Activated T-cell treated with anti-CD3 and anti-CD28 coated beads for 1 hour (primary cell): Measurements from ENCODE around the gene EVC.
"Not testable (repeated sequence)": the region's sequence is repeated elsewhere in the genome, so short reads cannot be mapped to it uniquely, and the experiment has no call there.

Source experiments
- DNase-seq: peaks from one replicate; pipeline ENCODE4 v3.0.0-alpha.2; 2020; ENCODE audit warnings: low read depth

Gene EVC

DNA sequence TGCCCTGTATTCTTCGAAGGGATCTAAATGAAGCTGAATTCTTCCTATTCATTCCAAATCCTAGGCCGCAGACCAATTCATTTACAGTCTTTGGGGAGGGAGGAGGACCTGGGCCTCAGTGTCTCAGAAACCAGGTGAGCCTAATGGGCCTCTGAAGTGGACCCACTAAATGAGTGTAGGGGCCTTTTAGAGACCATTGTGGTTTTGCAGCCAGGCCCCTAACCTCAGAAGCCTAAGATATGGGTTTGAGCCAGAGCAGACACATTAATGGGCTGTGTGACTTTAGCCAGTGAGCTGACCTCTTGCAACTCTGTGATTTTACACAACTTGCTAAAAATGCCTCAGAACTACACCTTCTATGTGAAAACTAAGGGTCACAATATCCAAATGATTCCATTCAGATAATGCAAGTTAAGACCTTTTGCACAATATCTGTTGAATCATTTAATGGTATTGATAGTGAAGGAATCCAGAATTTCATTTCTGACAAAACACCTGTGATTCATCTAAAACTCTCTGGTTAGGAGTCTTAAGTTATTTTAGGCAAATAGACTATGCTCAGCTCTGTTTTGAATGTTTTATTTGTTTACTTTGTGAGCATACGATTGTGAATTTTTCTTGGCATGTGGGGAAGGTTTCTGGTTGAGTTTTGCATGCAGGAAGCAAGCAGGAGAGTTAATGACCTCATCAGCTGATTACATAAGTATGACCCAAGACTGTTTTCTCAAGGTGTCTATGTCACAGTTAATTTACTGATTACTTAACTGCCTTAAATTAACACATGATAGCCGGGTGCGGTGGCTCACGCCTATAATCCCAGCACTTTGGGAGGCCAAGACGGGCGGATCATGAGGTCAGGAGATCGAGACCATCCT is 75.0 kb downstream of the EVC start:
- no peak for DNase-seq

DNA sequence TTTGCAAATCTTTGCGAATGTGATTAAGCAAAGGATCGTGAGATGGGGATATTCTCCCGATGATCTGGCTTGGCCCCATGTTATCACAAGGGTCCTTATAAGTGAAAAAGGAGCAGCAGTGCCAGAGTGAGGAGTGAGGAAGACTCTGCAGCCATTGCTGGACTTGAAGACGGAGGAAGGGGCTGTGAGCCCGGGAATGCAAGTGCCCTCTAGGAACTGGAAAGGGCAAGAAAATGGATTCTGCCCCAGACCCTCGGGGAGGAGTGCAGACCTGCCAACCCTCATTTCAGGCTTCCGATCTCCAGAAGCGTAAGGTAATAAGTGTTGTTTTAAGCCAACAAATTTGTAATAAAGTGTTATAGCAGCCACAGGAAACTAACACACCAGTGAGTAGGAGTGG is 76.3 kb downstream of the EVC start:
- DNase-seq: no peak

DNA sequence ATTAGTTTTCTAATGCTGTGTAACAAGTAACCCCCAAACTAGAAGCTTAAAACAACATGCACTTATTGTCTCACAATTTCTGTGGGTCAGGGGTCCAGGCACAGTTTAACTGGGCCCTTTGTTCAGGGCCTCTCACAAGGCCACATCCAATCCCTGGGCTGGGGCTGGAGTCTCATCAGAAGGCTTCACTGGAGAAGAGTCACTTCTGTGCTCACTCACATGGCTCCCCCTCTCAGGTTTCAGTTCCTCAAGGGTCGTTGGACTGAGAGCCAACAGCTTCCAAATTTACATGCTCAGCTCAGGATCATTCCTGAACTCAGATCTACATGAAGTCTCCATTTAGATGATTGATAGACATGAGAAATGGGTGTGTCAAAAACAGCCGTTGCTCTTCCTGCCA is 77.1 kb downstream of the EVC start:
- no peak for DNase-seq

DNA sequence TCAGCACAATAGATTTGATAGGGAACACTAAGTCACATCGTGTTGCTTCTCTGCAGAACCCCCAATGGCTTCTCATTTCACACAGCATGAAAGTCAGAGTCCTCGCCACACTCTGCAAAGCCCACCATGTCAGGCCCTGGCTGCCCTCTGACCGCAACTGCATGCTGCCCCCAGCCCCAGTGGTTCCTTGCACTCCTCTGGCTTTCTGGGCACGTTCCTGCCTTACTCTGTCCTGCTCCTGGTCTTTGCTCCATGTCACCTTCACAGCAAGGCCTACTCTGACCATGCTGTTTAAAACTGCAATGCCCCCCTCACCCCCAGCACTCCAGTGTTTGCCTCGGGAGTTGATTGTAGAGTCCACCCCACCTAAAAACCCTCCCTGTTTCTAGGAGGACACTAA is 78.1 kb downstream of the EVC start:
- DNase-seq: no peak

DNA sequence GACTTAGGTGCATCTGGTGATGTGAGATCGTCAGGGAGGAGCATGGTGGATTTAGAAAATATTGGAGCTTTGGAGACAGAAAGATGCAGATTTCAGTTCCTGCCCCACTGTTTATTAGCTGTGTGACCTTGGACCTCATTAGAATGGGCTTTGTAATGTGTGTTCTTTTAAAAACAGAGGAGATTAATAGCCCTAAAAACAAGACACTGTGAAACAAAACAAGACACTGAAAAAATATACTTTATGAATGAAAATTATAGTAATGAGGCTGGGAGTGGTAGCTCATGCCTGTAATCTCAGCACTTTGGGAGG is 79.5 kb downstream of the EVC start:
- DNase-seq: no peak

DNA sequence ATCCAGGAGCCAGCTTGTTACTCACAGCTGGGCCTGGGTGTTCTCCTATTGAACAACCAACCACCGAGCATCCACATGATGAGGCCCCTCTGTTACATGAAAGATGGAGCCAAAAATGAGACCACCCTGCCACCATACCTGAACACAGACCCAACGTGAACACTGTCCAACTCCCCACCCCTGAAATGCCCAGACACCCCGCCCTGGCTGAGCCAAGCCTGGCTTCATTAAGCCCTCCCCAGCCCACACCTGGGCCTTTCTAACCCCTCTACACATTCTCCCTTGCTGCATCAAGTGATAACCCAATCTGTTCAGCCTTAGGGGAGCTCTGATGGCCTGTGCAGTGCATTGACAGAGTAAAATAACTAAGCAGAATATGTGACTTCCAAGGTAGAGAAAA is 80.7 kb downstream of the EVC start:
- DNase-seq: no peak

DNA sequence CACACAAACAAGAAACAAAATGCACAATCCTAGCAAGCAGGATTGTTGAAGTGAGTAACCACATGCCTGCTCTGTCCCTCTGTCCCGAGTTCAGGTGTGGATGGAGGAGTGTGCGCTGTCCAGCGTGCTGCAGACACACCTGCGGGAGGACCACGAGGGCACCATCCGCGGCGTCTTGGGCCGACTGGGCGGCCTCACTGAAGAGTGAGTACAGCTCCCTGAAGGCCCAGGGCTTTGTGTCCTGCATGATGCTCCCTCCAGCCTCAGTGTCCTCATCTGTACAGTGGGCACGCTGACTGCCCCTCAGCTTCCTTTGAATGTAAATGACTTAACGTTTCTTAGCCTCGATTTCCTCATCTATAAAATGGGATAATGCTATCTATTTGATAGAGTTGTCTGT is 82.5 kb downstream of the EVC start:
- DNase-seq: no peak

DNA sequence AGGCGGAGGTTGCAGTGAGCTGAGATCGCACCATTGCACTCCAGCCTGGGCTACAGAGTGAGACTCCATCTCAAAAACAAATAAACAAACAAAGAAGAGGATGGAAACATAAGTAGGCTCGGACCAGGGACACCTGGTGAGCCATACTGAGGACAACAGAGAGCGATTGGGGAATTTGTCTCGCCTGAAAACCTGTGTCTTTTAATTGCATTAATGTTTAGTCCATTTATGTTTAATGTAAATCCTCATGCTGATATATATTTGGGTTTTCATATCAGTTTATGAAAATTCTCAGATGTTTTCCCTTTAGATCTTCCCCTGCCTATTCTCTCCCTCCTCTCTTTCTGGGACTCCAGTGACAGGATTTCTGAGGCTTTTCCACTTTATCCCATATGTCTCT is 84.6 kb downstream of the EVC start:
- no peak for DNase-seq

DNA sequence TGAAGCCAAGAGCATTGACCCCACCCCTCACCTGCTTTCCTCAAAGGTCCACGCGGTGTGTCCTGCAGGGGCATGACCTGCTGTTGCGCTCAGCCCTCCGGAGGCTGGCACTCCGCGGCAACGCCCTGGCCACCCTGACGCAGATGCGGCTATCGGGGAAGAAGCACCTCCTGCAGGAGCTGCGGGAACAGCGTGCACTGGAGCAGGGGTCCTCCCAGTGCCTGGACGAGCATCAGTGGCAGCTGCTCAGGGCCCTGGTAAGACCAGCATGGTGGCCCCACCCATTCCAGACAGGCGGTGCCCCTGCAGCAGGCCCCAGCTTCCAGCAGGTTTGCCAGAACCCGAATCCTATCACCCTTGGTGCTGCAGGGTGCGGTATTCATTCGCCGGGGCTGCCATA is 86.0 kb downstream of the EVC start:
- no peak for DNase-seq

DNA sequence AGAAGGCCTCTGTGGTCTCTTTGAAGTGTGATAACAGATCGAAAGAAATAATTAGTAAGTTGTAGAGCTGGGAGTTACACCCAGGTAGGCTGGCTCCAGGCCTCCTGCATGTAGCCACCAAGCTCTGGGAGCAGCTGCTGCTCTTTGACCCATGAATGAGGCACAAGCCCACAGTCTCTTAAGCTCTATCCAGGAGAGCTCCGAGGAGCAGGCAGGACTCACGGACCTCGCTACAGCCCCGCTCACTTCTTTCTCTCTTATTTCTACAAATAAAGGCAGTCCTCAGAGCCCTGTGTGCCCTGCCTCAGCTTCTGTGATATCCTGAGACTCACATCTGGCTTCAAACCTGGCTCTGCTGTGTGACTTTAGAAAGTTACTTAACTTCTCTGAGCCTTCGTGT is 86.9 kb downstream of the EVC start:
- DNase-seq: no peak

DNA sequence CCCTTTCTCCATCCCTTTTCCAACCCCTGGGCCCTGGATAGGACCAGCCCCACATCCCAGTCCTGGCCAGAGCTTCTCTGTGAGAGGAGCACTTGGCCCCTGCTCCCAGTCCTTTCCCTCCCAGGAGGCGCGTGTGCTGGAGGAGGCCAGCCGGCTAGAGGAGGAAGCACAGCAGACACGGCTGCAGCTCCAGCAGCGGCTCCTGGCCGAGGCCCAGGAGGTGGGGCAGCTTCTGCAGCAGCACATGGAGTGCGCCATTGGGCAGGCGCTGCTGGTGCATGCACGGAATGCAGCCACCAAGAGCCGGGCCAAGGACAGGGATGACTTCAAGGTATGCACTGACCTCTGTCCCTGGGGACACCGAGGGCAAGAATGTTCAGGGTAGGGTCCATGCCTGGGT is 87.5 kb downstream of the EVC start:
- no peak for DNase-seq

DNA sequence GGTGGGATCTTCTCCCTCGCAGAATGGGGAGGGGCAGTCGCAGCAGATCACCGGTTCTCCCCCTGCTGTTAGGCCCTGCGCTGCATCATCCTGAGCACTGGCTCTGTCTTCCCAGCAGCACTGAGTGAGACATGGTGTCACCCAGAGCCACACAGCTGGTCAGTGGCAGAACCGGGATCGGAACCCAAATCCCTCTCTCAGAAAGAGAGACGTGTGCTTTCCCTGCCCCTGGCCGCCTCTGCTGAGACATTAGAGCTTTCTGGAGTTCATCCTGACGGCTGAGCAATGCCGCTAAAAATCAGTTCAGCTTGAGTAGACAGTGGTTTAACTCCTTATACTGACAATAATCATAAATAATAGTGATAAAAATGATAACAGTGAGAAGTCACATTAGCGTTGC is 87.9 kb downstream of the EVC start:
- no peak for DNase-seq

DNA sequence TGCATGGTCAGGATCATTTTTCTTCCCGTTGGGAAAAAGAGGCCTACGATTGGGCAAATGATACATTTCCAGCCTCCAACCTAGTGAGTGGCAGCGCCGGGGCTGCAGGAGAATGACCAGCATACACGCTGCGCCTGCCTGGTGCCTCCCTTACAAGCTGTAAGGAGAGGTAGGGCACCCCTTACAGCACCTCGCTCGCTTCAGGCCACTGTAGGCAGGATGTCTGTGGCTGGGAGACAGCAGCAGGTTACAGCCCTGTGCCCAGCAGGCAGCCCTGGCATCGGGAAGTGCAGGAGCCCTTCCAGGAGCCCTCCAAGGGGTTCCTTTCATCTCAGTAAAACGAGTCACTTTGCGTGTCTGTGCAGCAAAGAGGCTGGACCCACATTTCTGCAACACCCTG is 88.4 kb downstream of the EVC start:
- DNase-seq: no peak

DNA sequence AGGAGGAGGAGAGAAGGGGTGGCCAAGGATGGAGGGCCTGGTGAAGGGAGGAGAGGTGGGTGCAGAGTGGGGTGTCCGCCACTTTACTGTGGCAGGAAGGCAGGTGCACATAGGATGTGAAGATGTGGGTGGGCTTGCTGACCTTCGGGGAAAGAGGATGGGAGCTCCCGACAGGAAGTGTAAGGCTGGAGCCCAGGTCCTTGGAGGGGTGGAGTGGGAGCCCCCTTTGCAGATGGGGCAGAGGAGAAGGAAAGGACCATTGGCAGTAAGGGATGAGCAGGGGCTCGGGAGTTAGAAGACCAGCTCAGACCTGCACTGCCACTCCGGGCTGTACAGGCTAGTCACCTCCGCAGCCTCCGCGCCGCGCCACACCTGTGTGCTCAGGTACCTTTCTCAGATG is 89.5 kb downstream of the EVC start:
- no peak for DNase-seq

DNA sequence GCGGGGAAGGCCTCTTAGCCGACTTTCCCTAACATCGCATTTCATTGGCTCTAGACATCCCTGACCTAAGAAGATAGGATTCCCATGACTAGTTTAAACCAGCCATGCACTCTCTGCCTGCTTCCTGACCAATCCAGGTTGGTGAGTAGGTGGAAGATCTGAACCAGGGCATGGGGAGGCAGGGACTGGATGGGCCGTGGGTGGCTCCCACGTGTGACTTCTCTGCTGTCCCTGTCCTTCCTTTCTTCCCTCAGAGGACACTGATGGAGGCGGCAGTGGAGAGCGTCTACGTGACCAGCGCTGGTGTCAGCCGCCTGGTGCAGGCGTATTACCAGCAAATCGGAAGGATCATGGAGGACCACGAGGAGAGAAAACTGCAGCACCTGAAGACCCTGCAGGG is 90.7 kb downstream of the EVC start:
- DNase-seq: no peak

DNA sequence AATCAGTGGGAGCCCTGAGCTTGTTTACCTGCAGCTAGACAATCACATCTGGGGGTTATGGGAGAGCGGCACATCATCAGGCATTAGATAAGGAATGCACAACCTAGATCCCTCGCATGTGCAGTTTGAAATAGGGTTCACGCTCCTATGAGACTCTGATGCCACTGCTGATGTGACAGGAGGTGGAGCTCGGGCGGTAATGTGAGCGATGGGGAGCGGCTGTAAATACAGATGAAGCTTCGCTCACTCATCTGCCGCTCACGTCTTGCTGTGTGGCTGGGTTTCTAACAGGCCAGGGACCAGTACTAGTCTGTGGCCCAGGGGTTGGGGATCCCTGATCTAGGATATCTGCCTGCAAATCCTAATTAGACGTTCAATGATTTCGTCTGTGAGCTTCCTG is 91.6 kb downstream of the EVC start:
- DNase-seq: no peak

DNA sequence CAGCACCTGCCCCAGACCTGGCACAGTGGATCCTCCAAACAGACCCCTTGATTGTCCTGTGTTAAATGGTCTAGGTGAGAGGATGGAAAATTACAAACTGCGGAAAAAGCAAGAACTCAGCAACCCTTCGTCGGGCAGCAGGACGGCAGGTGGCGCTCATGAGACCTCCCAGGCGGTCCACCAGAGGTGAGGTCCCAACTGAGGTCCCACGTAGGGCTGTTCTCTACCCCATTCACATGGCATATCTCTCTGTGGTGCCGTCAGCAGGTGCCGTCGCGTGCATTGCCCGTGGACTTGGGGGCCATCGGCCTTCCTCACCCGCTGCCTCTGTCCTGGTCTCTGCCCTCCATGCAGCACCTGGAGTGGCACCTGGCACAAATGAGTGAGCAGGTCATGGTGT is 93.7 kb downstream of the EVC start:
- no peak for DNase-seq

DNA sequence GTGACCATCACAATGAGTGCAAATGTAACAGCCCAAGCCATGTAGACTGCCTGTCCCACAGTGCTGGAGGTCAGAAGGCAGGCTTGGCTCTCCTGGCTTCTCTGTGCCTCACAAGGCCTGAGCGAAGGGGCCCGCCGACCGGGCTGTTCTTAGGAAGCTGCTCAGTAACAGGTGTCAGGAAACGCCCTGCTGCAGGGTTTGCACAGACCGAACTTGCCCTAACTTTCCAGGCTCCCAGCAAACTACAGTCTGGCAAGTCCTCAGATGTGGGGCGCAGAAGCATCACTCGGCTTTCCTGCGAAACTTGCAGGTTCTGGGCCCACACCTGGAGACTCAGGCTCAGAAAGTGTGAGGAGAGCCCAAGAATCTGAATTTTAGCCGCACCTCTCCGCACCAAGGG is 94.3 kb downstream of the EVC start:
- no peak for DNase-seq

DNA sequence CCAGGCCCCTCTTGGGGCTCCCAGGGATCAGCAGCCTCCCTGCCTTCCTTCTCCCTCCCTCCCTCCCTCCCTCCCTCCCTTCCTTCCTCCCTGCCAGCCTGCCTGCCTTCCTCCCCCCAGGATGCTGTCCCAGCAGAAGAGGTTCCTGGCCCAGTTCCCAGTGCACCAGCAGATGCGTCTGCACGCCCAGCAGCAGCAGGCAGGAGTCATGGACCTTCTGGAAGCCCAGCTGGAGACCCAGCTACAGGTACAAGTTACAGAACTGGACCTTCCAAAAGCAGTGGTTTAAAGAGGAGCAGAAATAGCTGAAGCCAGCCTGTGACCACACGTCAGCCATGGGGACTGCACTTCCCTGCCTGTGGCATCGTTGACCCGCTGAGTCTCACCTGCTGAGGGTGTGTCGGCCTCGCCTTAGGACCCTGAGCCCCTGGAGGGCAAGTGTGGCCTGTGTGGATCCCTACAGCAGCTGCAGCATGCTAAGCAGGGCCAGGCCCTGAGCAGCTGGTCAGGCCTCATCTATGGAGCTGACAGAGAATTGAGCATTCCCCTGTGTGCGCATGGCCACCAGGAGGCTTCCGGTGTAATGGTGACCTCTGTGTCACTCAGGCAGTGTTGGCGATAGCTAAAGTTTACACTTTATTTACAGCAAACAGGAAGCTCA is 97.2 kb downstream of the EVC start:
- no peak for DNase-seq

DNA sequence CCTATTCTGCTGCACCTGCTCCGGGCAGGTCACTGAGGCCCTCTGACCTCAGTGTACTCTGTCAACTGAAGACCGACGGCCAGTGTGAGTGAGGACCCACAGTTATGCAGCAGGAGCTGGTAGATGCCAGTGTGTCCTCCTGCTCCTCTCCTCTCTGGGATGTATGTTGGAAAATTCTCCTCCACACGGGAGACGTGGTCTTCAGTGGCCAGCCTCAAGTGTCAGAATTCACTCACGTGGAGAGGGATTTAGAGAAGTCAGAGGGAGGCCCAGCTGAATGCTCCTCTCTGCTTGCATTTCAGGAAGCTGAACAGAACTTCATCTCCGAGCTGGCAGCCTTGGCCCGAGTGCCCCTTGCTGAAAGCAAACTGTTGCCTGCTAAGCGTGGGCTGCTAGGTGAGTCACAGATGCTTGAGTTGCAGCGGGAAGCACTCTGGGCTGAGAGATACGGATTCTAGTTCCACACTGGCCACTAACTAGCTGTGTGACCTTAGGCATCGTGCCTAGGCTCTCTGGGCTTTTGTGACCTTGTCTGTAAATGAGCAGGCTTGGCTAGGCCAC is 98.3 kb downstream of the EVC start:
- DNase-seq: no peak

DNA sequence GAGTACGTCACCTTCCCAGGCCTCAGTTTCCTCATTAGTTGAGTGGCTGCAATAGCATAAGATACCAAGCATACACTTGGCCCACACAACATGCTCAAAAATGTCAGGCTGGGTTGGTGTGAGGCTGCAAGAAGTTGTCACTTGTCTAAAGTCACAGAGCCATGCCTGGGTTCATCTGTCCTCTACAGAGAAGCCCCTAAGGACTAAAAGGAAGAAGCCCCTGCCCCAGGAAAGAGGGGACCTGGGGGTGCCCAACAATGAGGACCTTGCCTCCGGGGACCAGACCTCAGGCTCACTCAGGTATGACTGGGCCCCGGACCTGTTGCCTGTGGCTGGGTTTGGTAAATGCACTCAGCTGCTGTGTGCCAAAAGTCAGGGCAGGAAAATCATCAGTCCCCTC is 99.2 kb downstream of the EVC start:
- DNase-seq: no peak

DNA sequence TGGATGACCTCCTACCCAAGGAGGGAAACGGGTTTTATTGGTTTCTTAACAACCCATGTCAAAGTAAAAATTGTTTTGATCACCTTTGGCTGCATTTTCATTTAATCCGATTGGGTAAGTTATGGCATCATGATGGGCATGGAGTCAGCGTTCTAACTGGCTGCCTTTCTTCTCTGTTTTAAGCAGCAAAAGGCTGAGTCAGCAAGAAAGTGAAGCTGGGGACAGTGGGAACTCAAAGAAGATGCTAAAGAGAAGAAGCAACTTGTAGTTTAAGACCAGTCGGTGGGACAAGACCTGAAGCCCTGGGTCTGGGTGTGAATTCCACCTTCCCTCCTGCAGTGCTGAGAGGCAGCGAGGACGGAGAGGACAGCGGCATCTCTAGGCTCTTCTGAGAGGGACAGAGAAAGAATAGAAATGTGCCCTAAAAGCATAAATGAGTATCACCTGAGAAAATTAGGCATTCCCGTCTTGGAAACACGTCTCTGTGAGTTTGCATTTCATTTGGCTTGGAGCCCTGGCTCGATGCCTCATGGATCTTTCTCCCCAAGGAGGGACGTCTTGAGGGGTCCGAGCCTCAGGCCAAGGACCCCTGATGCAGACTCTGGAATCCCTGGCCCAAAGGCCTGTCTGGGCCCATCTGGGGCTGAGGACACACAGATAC is 99.9 kb downstream of the EVC start:
- DNase-seq: no peak

DNA sequence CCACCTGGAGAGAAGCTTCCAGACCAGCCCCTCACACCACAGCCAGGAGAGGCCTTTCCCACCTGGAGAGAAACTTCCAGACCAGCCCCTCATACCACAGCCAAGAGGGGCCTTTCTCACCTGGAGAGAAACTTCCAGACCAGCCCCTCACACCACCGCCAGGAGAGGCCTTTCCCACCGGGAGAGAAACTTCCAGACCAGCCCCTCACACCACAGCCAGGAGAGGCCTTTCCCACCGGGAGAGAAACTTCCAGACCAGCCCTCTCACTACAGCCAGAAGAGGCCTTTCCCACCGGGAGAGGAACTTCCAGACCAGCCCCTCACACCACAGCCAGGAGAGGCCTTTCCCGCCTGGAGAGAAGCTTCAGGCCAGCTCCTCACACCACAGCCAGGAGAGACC is 101.1 kb downstream of the EVC start:
- not testable (repeated sequence) for DNase-seq
